Spleen (tissue), 11 donors: ENCODE data around the gene IPCEF1. TPM values are rescaled to one million over a fixed set of nuclear protein-coding genes. Genes with fewer than 3 reads are reported as not detected.

Experiments
- DNase-seq: peaks from one replicate; pipeline ENCODE4 v3.0.0-alpha.2; 2020
- H3K27ac ChIP-seq, 8 donors: fragments of 200-600 bp; sonication (generic) in 7 of 8; 1 replicate in 4 of 8; 2 replicates in 4 of 8; pipeline versions ENCODE4 v1.5.0 to v1.8.0; 2016 to 2021; ENCODE audit warnings: inconsistent platforms in 4 of 8, mild to moderate bottlenecking in 4 of 8, moderate library complexity in 1 of 8
- H3K27me3 ChIP-seq, 7 donors: fragments of 200-600 bp; sonication (generic) in 6 of 7; replicated peaks in 1 of 7; 1 replicate in 4 of 7; 2 replicates in 3 of 7; pipeline versions ENCODE4 v1.5.0 to v1.8.0; 2016 to 2021; ENCODE audit warnings: inconsistent platforms in 3 of 7, mild to moderate bottlenecking in 1 of 7
- H3K36me3 ChIP-seq, 6 donors: fragments of 200-600 bp; sonication (generic) in 5 of 6; 1 replicate in 4 of 6; 2 replicates in 2 of 6; pipeline versions ENCODE4 v1.5.0 to v1.8.0; 2016 to 2021; ENCODE audit warnings: inconsistent platforms in 2 of 6
- H3K4me1 ChIP-seq, 6 donors: fragments of 200-600 bp; sonication (generic) in 5 of 6; 1 replicate in 3 of 6; 2 replicates in 3 of 6; pipeline versions ENCODE4 v1.5.0 to v1.8.0; 2016 to 2021; ENCODE audit warnings: inconsistent platforms in 3 of 6
- H3K4me3 ChIP-seq, 8 donors: fragments of 200-600 bp; sonication (generic) in 7 of 8; 1 replicate in 4 of 8; 2 replicates in 4 of 8; pipeline versions ENCODE4 v1.5.0 to v1.8.0; 2016 to 2021; ENCODE audit warnings: inconsistent platforms in 4 of 8, mild to moderate bottlenecking in 4 of 8, moderate library complexity in 2 of 8
- H3K9me3 ChIP-seq, 8 donors: fragments of 200-600 bp; sonication (generic) in 7 of 8; 1 replicate in 4 of 8; 2 replicates in 4 of 8; pipeline versions ENCODE4 v1.5.0 to v1.8.0; 2016 to 2021; ENCODE audit warnings: inconsistent platforms in 4 of 8
- CTCF ChIP-seq, 11 experiments: fragments of 200-600 bp in 7 of 11; fragments of 450-650 bp in 4 of 11; sonication (generic) in 4 of 11; IDR thresholded peaks in 8 of 11; conservative IDR thresholded peaks in 3 of 11; 1 replicate in 7 of 11; 2 replicates in 4 of 11; pipeline versions ENCODE4 v1.4.0 to v1.8.0; 2016 to 2021; ENCODE audit warnings: antibody characterized with exemption in 11 of 11, inconsistent platforms in 4 of 11, mild to moderate bottlenecking in 1 of 11
- POLR2A ChIP-seq, 3 donors: fragments of 450-650 bp; IDR thresholded peaks; one replicate each; pipeline ENCODE4 v1.5.1; 2017; ENCODE audit warnings: antibody characterized with exemption in 3 of 3, mild to moderate bottlenecking in 1 of 3
- POLR2AphosphoS5 ChIP-seq, 3 donors: sonication (generic); formaldehyde crosslinking; IDR thresholded peaks; one replicate each; pipeline ENCODE4 v1.5.1; 2017; ENCODE audit warnings: antibody characterized with exemption in 3 of 3
- WGBS, 5 donors: extraction: QIAGEN DNeasy Blood & Tissue Kit in 3 of 5; methylation state at CpG; one replicate each; pipeline versions ENCODE4 v1.1.5 to v1.1.7; 2013 to 2018; 5-methylcytosine and 5-hydroxymethylcytosine counted together
- intact Hi-C: fragments of 100-400 bp; cut with DNase I; formaldehyde crosslinking; loops from one replicate; pipeline ENCODE4 v1.15.0; 2023; ENCODE audit warnings: low total_unique reads
- polyA plus RNA-seq, 3 donors: library from polyadenylated mRNA; stranded (reverse); fragments of 200-250 nt; gene quantifications; one replicate each; pipeline ENCODE4 v1.2.1, GENCODE V29; 2013
- total RNA-seq, 7 donors: library from RNA; depleted of rRNA in 3 of 7; stranded (reverse); fragments of >200 nt in 3 of 7; fragmentation: NEBNext Ultra II Directional in 4 of 7; extraction: Animal tissue kit (Norgen Biotek cat#: 25700) in 4 of 7; gene quantifications; one replicate each; pipeline versions ENCODE4 v1.1.0 to v1.2.1, GENCODE V29; 2016 to 2021
- donor health status: healthy with polysubstance abuse.
- donor health status: DM: no; HTN: no; CAD: no; lungs with moderate emphysema.
- donor health status: DM: no; HTN: no; CAD: no.
- donor health status: Bipolar disorder and iron deficiency.
- donor health status: healthy.
- donor health status: DM: no; HTN: no; CAD: no.
- donor health status: DM: yes; HTN: yes; CAD: no.

Gene IPCEF1
- total and polyA plus RNA-seq, 10 donors, result 1.4 to 32.2 (median 26.2) TPM

GRCh38 chr6:154157082-154157481, 199.5 kb downstream of the IPCEF1 start:
- Histone ChIP-seq H3K27me3 (no peaks in the 10 kb centered on the region), H3K4me1 (peaks cover 14 to 70% (median 45%) of the 10 kb centered on the region in 6 donors), H3K36me3 (peaks cover 0 to 16% (median 0%) of the 10 kb centered on the region in 6 donors), H3K9me3 (no peaks in the 10 kb centered on the region), H3K27ac (peak overlapping the region; percentile 22 to 80 (median 60)), H3K4me3 (peak overlapping the region in 2 of 8 donors; percentile 16 to 33)
- no peak for DNase-seq
- WGBS, 5 donors, result 35 to 46% (median 41%) methylated on average over 4 of the region's 4 CpGs
- TF ChIP-seq POLR2AphosphoS5 (IDR thresholded peaks at IDR 0.05) (no peak), CTCF (IDR thresholded peaks at IDR 0.05 in 8 of 11, conservative IDR thresholded peaks at IDR 0.05 in 3 of 11) (no peak), POLR2A (IDR thresholded peaks at IDR 0.05) (no peak)
- intact Hi-C loops, result loop anchor here (5.0 kb wide), 1 partner anchor 120 kb away; no protein-coding TSS in a partner anchor

GRCh38 chr6:154156135-154156896, 200.3 kb downstream of the IPCEF1 start:
- Histone ChIP-seq H3K36me3 (peaks cover 0 to 16% (median 0%) of the 10 kb centered on the region in 6 donors), H3K27ac (peak overlapping the region in 7 of 8 donors; percentile 47 to 80 (median 60)), H3K4me1 (peaks cover 14 to 62% (median 39%) of the 10 kb centered on the region in 6 donors), H3K9me3 (no peaks in the 10 kb centered on the region), H3K27me3 (no peaks in the 10 kb centered on the region), H3K4me3 (peak overlapping the region in 1 of 8 donors; percentile 33)
- 49 to 55% (median 51%) methylated on average over 11 of the region's 11 CpGs for WGBS, 5 donors
- intact Hi-C loops, result loop anchor here (5.0 kb wide), 1 partner anchor 121 kb away; no protein-coding TSS in a partner anchor
- DNase-seq, result peak; percentile 83
- TF ChIP-seq CTCF (IDR thresholded peaks at IDR 0.05 in 8 of 11, conservative IDR thresholded peaks at IDR 0.05 in 3 of 11) (peak; percentile 28 to 76 (median 57)), POLR2A (IDR thresholded peaks at IDR 0.05) (no peak)

- WGBS, 5 donors, result 28 to 31% (median 30%) methylated on average over 6 of the region's 6 CpGs
- H3K36me3 ChIP-seq, result peaks cover 0 to 9% (median 0%) of the 10 kb centered on the region in 6 donors
- H3K27ac ChIP-seq, result peak overlapping the region in 1 of 8 donors; percentile 79
Measured at GRCh38 chr6:154154389-154154967, 202.1 kb downstream of the IPCEF1 start.

More at GRCh38 chr6:154154389-154154967, 202.1 kb downstream of the IPCEF1 start:
- intact Hi-C loops, result loop anchor here (5.0 kb wide), 1 partner anchor 223 kb away; no protein-coding TSS in a partner anchor
- Histone ChIP-seq H3K4me1 (peaks cover 14 to 55% (median 36%) of the 10 kb centered on the region in 6 donors), H3K27me3 (no peaks in the 10 kb centered on the region), H3K4me3 (no peak overlapping the region), H3K9me3 (no peaks in the 10 kb centered on the region)
- DNase-seq, result no peak
- TF ChIP-seq CTCF (IDR thresholded peaks at IDR 0.05 in 8 of 11, conservative IDR thresholded peaks at IDR 0.05 in 3 of 11) (peak; percentile 51 to 82 (median 71)), POLR2A (IDR thresholded peaks at IDR 0.05) (no peak)
